Urothelium cell line (cell line): ENCODE data around the gene PDE4D.

Source experiments
- DNase-seq: peaks from one replicate; pipeline ENCODE4 v3.0.0; 2011; ENCODE audit warnings: low spot score, mixed read lengths
- FAIRE-seq: peaks from 2 replicates; lab custom pipeline; 2011; peaks lifted over from hg19 to GRCh38; lab: Jason Lieb, UNC

The PDE4D gene

GRCh38 chr5:59665086-59665831 lies 228.3 kb downstream of the PDE4D start:
- FAIRE-seq (no peak), DNase-seq (no peak)

- peak; percentile 18 for DNase-seq
These were observed 231.4 kb downstream of the PDE4D start for GRCh38 chr5:59661954-59662615.

GRCh38 chr5:59661311-59661710 lies 232.2 kb downstream of the PDE4D start:
- FAIRE-seq: no peak
- no peak for DNase-seq

More at GRCh38 chr5:59661954-59662615, 231.4 kb downstream of the PDE4D start:
- no peak for FAIRE-seq

DNA sequence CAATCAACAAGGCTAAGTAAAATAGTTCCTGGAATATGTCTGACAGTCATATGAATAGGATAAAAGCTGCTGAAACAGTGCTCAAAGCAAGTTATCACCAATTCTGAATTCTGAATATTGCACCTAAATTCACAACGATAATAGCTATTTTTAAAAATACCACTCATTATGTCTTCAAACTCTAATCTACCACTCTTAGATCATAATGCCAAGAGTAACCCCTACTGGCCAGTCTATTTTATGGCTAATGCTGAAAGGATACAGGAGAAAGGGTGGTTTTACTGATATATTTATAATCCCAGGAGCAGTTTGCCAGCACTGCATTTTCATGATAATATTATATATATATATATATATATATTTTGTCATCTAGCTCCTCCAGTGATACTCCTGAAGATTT lies 232.8 kb downstream of the PDE4D start:
- DNase-seq (no peak), FAIRE-seq (no peak)

GRCh38 chr5:59656351-59657254 lies 236.9 kb downstream of the PDE4D start:
- FAIRE-seq (no peak), DNase-seq (no peak)

DNA sequence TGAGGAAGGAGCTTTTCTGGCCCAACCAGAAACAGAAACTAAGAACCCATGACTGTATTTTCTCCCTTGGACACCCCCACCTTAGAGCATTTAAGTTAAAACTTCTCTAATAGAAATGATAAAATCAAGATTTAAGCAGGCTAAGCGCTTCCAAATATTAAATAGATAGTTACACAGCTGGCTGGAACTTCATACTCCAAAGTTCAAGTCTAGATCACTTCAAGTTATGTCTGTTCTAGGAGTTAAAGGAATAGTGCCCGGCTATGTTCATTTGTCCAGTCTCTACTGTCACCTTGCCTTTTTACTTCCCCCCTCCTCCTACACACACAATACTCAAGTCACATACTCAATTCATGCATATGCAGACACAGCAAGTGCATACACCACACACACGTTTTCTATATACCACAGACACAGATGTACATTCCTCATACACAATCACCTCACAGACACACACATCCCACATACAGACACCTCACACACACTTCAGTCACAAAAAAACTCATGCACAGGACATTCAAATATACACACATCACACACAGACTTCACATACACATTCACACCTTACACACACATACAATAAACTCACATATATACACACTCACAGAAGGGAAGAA lies 237.7 kb downstream of the PDE4D start:
- FAIRE-seq (peak; percentile 62), DNase-seq (no peak)

GRCh38 chr5:59654691-59655090 lies 238.8 kb downstream of the PDE4D start:
- DNase-seq (no peak), FAIRE-seq (no peak)

GRCh38 chr5:59652449-59652848 lies 241.1 kb downstream of the PDE4D start:
- DNase-seq (no peak), FAIRE-seq (no peak)

GRCh38 chr5:59648949-59649921 lies 244.3 kb downstream of the PDE4D start:
- no peak for DNase-seq
- no peak for FAIRE-seq

GRCh38 chr5:59648038-59648831 lies 245.3 kb downstream of the PDE4D start:
- no peak for DNase-seq
- FAIRE-seq: no peak

DNA sequence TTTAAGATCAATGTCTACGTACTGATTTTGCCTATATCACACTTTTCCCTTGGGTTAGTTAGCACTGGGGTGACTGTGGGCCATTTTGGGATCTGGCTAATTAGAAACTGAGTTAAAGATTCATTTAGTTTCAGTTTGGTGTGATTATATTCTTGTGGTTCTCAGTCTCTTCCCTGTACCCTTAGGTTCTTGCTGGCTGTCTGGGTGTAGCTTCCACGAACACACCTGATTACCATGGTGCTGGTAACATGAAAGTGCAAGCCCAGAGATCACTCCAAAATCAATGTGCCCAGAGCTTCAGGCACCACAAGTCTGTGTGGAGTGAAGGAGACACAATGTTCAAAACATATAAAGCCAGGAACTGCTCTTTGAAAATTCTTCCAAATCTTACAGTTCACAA lies 248.1 kb downstream of the PDE4D start:
- DNase-seq: no peak
- no peak for FAIRE-seq

DNA sequence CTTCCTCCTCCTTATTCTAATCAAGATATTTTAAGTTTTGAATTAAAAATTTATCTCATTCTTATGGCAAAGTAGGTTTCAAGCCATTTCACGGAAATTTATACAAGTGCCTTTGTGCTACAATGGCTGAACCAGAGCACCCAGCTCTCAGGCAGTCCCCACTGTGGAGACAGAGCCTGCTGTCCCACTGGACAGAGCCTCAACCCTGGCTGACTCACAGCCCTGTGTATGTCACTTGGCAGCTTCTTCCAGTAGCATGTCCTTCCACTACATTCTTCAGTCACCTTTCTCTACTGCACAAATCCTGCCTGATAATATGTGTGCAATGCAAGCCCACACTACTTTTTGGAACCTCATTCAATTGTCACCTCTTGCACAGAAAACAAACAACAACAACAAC lies 253.1 kb downstream of the PDE4D start:
- FAIRE-seq (no peak), DNase-seq (no peak)

DNA sequence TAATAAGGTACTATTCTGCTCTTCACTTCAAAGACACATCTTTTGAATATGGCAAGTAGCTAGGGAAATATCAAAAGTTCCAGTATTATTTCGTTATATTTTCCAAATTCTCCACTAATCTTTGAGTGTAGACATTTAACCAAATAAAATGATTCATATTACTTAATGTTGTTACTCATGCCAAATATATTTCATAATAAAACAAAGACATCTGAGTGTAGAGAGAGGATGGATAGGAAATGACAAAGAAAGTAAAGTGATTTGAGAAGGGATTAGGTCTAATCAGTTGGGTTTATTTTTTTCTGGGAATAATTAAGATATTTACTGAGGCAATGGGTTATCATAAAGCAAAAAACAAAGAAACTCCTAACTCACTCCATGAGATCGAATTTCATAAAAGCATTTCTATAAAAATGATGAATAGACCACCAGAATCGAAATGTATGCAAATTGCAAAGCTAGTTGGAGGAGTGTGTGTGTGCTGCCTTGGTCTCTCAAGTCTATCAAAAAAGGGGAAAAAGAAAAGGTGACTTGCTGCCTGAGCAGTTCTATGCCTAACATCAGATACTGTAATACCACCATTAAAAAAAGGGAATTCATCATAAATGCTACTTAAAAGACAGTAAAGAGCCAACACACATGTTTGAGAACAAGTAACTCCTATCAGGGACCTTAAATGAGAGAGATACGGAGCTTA lies 255.5 kb downstream of the PDE4D start:
- DNase-seq (no peak), FAIRE-seq (no peak)

- FAIRE-seq (no peak), DNase-seq (no peak)
These were observed 264.0 kb downstream of the PDE4D start for GRCh38 chr5:59629561-59629960.

GRCh38 chr5:59628062-59628828 lies 265.3 kb downstream of the PDE4D start:
- DNase-seq (no peak), FAIRE-seq (no peak)

GRCh38 chr5:59624898-59625297 lies 268.6 kb downstream of the PDE4D start:
- no peak for FAIRE-seq
- no peak for DNase-seq

GRCh38 chr5:59622848-59623247 lies 270.7 kb downstream of the PDE4D start:
- FAIRE-seq (no peak), DNase-seq (no peak)

- FAIRE-seq (no peak), DNase-seq (no peak)
These were observed 272.0 kb downstream of the PDE4D start for GRCh38 chr5:59621477-59621876.
